HPDE6-E6E7 (cell line): ENCODE results near the gene TEX53.

Experiments used
- DNase-seq: peaks from one replicate; pipeline ENCODE4 v3.0.0; 2011; ENCODE audit warnings: missing footprints; ENCODE audit errors: extremely low spot score

The TEX53 gene

DNA sequence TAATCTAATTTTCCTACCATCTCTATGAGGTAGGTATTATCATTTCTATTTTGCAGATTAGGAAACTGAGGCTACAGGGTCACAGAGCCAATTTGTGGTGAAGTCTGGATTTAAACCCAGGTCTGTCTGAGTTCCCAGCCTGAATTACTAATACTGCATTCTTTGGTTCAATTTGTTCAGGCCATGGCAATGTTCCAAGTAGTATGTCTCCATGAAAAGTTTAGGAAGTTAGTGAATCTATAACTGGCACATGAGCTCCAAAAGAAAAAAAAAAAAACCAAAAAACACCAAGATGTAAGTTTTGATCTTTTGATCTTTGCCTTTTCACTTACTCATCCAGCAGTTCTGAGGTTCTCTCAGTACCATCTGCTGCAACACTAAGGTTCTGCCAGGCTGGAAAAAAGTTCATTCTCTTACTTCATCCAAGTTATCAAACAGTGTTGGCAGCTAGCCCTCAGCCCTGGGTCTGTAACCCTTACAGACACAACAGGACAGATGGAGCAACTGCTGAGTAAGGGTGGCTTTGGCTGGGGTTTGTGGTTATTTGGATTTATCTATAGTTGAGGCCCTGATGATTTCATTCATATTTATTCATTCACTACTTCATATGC is 50.9 kb downstream of the TEX53 start:
- DNase-seq: no peak
